WI38 (cell line): ENCODE measurements around the gene NR0B2.

Source experiments
- H3K4me3 ChIP-seq: 2 replicates; pipeline ENCODE4 v1.5.1; 2011; ENCODE audit warnings: low read depth, mild to moderate bottlenecking, control low read depth, low read length
- CTCF ChIP-seq: IDR thresholded peaks from 2 replicates; pipeline ENCODE4 v1.5.1; 2012; ENCODE audit warnings: low read depth, mild to moderate bottlenecking, control low read depth, low read length

The NR0B2 gene

GRCh38 chr1:26900815-26901511 lies 12.8 kb downstream of the NR0B2 start:
- peak overlapping the region; percentile 97 for H3K4me3 ChIP-seq
- TF ChIP-seq CTCF, result no peak

- no peak for TF ChIP-seq CTCF
- H3K4me3 ChIP-seq, result peak within 1 kb of the TSS; percentile 97
Measured at GRCh38 chr1:26900001-26900814, 13.6 kb downstream of the NR0B2 start, which contains the start of gene GPATCH3. GPATCH3 (minus strand) TSS chr1:26900467; CDS start chr1:26900442, 25 bp downstream.

- H3K4me3 ChIP-seq, result no peak overlapping the region
- no peak for TF ChIP-seq CTCF
Measured at GRCh38 chr1:26897351-26897750, 16.4 kb downstream of the NR0B2 start.

- no peak for TF ChIP-seq CTCF
- no peak overlapping the region for H3K4me3 ChIP-seq
Measured at GRCh38 chr1:26894263-26894662, 19.5 kb downstream of the NR0B2 start.

- H3K4me3 ChIP-seq, result peak overlapping the region; percentile 90
- TF ChIP-seq CTCF, result no peak
Measured at GRCh38 chr1:26890467-26890796, 23.3 kb downstream of the NR0B2 start.

- TF ChIP-seq CTCF, result no peak
- H3K4me3 ChIP-seq, result peak within 1 kb of the TSS; percentile 90
Measured at GRCh38 chr1:26889551-26890466, 24.0 kb downstream of the NR0B2 start, which contains the start of gene GPN2. GPN2 (minus strand) TSS chr1:26890283; CDS start chr1:26890096, 187 bp downstream.
